Measurements from ENCODE around the gene RBM33.

Gene RBM33

DNA sequence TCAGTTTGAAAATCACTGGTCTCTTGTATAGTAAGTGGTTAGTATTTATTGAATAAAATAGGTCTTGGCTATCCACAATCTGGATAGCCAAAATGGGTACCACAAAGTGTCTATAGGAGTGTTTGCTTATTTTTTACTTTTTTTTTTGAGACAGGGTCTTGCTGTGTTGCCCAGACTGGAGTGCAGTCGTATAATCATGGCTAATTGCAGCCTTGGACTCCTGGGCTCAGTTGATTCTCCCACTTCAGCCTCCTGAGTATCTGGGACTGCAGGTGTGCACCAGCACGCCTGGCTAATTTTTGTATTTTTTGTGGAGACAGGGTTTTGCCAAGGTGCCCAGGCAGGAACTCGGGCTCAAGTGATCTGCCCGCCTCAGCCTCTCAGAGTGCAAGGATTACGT, 2.8 kb downstream of the RBM33 start:
- ATAC-seq (ENCODE audit: insufficient read depth, low read depth) (no peak), DNase-seq (no peak)
- peaks cover 91% of the 10 kb centered on the region for H3K79me2 ChIP-seq (ENCODE audit: insufficient read depth, low read length)
- peaks cover 34% of the 10 kb centered on the region for H3K4me1 ChIP-seq (ENCODE audit: insufficient read depth, low read length)
- peaks cover 7% of the 10 kb centered on the region for H3K9me3 ChIP-seq (ENCODE audit: insufficient read depth, low read length, severe bottlenecking)
- no peak overlapping the region for H3K9ac ChIP-seq (ENCODE audit: low read depth, low read length)
- H3K27me3 ChIP-seq (ENCODE audit: insufficient read depth, low read length, poor library complexity): no peaks in the 10 kb centered on the region
- peaks cover 32% of the 10 kb centered on the region for H3K36me3 ChIP-seq (ENCODE audit: insufficient read depth, low read length)
- TF ChIP-seq, protein P1, sequence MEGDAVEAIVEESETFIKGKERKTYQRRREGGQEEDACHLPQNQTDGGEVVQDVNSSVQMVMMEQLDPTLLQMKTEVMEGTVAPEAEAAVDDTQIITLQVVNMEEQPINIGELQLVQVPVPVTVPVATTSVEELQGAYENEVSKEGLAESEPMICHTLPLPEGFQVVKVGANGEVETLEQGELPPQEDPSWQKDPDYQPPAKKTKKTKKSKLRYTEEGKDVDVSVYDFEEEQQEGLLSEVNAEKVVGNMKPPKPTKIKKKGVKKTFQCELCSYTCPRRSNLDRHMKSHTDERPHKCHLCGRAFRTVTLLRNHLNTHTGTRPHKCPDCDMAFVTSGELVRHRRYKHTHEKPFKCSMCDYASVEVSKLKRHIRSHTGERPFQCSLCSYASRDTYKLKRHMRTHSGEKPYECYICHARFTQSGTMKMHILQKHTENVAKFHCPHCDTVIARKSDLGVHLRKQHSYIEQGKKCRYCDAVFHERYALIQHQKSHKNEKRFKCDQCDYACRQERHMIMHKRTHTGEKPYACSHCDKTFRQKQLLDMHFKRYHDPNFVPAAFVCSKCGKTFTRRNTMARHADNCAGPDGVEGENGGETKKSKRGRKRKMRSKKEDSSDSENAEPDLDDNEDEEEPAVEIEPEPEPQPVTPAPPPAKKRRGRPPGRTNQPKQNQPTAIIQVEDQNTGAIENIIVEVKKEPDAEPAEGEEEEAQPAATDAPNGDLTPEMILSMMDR (IDR thresholded peaks at IDR 0.05; ENCODE audit: borderline replicate concordance, extremely low read depth, low read length, poor library complexity, severe bottlenecking): no peak
- peak overlapping the region; percentile 76 for H3K4me2 ChIP-seq (ENCODE audit: insufficient read depth, low read length)
- peak overlapping the region in 1 of 2 experiments; percentile 95; a peak in 1 of 4 replicates for H3K4me3 ChIP-seq (ENCODE audit: low read depth in 1 of 2, low read length in 2 of 2)
- no peak overlapping the region for H2AFZ ChIP-seq (ENCODE audit: low read depth, low read length)
- peaks cover 56% of the 10 kb centered on the region for H4K20me1 ChIP-seq (ENCODE audit: insufficient read depth, low read length)
- H3K27ac ChIP-seq (ENCODE audit: low read length): no peak overlapping the region

DNA sequence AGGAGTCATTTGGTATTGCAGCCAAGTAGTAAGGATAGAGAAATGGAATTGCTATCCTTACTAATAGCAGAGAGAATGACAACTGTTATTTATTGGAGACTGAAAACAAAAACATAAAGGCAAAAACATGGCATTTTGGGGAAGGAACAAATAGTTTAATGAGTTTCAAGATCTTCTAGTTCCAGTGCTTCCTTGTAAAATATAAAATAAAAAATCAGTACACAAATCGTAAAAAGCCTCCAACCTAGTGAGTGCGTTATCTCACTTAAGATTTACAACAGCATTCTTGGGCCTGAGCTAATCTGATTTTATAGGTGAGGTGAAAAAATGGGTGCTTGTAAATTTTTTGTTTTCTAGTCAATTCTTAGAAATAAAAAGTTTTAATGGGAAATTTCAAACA, 3.3 kb downstream of the RBM33 start:
- no peak for TF ChIP-seq EZH2 (IDR thresholded peaks at IDR 0.05; ENCODE audit: borderline replicate concordance, low read depth, low read length, severe bottlenecking)
- TF ChIP-seq, protein P1 (IDR thresholded peaks at IDR 0.05; ENCODE audit: borderline replicate concordance, extremely low read depth, low read length, poor library complexity, severe bottlenecking): no peak
- peaks cover 60% of the 10 kb centered on the region for H4K20me1 ChIP-seq (ENCODE audit: insufficient read depth, low read length)
- H3K4me2 ChIP-seq (ENCODE audit: insufficient read depth, low read length): peak overlapping the region; percentile 76

DNA sequence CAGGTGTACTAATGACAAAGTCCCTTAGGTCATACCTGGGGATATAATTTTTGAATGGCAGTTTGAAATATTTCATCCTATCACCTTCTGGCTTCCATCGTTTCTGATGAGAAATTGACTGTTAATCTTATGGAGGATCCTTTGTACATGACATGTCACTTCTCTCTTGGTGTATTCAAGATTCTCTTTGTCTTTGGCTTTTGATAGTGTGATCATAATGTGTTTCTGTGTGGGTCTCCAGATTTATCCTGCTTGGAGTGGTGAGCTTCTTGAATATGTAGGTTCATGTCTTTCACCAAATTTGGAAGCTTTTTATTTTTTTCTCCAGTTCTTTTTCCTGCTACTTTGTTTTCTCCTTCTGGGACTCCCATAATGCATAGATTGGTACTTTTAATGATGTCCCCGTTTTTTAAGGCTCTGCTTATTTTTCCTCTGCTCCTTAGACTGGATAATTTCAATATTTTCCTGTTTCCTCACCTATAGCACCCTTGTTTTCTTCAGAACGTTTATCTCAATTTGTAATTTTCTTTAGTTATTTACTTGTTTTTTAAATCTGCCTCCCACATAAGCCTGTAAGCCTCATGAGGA, 4.4 kb downstream of the RBM33 start:
- Histone ChIP-seq H3K4me3 (ENCODE audit: low read depth in 1 of 2, low read length in 2 of 2) (no peak overlapping the region), H2AFZ (ENCODE audit: low read depth, low read length) (no peak overlapping the region), H3K27ac (ENCODE audit: low read length) (no peak overlapping the region)

More for the DNA sequence above, 3.3 kb downstream of the RBM33 start:
- Histone ChIP-seq H2AFZ (ENCODE audit: low read depth, low read length) (no peak overlapping the region), H3K9me3 (ENCODE audit: insufficient read depth, low read length, severe bottlenecking) (peaks cover 7% of the 10 kb centered on the region), H3K9ac (ENCODE audit: low read depth, low read length) (no peak overlapping the region), H3K27ac (ENCODE audit: low read length) (no peak overlapping the region), H3K36me3 (ENCODE audit: insufficient read depth, low read length) (peaks cover 28% of the 10 kb centered on the region), H3K4me1 (ENCODE audit: insufficient read depth, low read length) (peaks cover 34% of the 10 kb centered on the region), H3K27me3 (ENCODE audit: insufficient read depth, low read length, poor library complexity) (no peaks in the 10 kb centered on the region), H3K4me3 (ENCODE audit: low read depth in 1 of 2, low read length in 2 of 2) (0 out of 4 replicates have a peak overlapping the region, but pooled peaks of 1 of the 2 experiments have one; percentile 13), H3K79me2 (ENCODE audit: insufficient read depth, low read length) (peaks cover 95% of the 10 kb centered on the region)
- ATAC-seq (ENCODE audit: insufficient read depth, low read depth) (no peak), DNase-seq (no peak)

More for the DNA sequence above, 4.4 kb downstream of the RBM33 start:
- peaks cover 71% of the 10 kb centered on the region for H4K20me1 ChIP-seq (ENCODE audit: insufficient read depth, low read length)
- no peak overlapping the region for H3K9ac ChIP-seq (ENCODE audit: low read depth, low read length)
- ATAC-seq (ENCODE audit: insufficient read depth, low read depth) (no peak), DNase-seq (no peak)
- H3K9me3 ChIP-seq (ENCODE audit: insufficient read depth, low read length, severe bottlenecking): peaks cover 7% of the 10 kb centered on the region
- H3K79me2 ChIP-seq (ENCODE audit: insufficient read depth, low read length): peaks cover 100% of the 10 kb centered on the region
- TF ChIP-seq, protein P1 (IDR thresholded peaks at IDR 0.05; ENCODE audit: borderline replicate concordance, extremely low read depth, low read length, poor library complexity, severe bottlenecking): no peak
- TF ChIP-seq EZH2 (IDR thresholded peaks at IDR 0.05; ENCODE audit: borderline replicate concordance, low read depth, low read length, severe bottlenecking): no peak
- H3K27me3 ChIP-seq (ENCODE audit: insufficient read depth, low read length, poor library complexity): no peaks in the 10 kb centered on the region
- H3K36me3 ChIP-seq (ENCODE audit: insufficient read depth, low read length): peaks cover 27% of the 10 kb centered on the region
- peaks cover 25% of the 10 kb centered on the region for H3K4me1 ChIP-seq (ENCODE audit: insufficient read depth, low read length)
- peak overlapping the region; percentile 24; the same call in 1 of the 2 replicates for H3K4me2 ChIP-seq (ENCODE audit: insufficient read depth, low read length)
